OCI-LY7 (cell line): ENCODE measurements around the gene GPNMB.

Source experiments
- CTCF ChIP-seq: fragments of 200-600 bp; sonication (generic); conservative IDR thresholded peaks from 2 replicates; pipeline ENCODE4 v1.5.1; 2014; ENCODE audit warnings: mild to moderate bottlenecking, antibody characterized with exemption, low read length, moderate library complexity, mixed read lengths
- EZH2phosphoT487 ChIP-seq: fragments of 200-600 bp; sonication (generic); IDR thresholded peaks from 2 replicates; pipeline ENCODE4 v1.6.1; 2018; ENCODE audit warnings: low read depth, borderline replicate concordance, mild to moderate bottlenecking, mixed run types, antibody characterized with exemption, low read length, moderate library complexity, mixed read lengths

DNA sequence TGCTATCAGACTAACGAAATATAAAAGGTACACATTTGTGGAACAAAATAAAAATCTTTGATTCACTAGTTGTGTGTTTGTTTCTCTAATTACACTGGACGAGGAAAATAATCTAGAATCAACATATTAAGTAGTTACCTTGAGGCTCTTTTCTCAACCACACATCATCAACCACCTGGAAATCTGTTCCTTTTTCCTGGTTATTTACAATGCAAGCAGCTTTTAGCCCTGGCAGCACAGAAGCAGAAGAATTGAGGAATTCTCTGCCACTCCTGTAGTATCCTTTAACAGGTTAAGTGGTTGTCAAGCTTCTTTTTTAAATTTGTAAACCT is 41.0 kb upstream of the GPNMB start:
- no peak for TF ChIP-seq CTCF
- no peak for TF ChIP-seq EZH2phosphoT487
